ENCODE data around the gene NEK4.
"Not testable (repeated sequence)": the region's sequence is repeated elsewhere in the genome, so short reads cannot be mapped to it uniquely, and the experiment has no call there.

Gene NEK4

GRCh38 chr3:52730681-52731080 is 40.1 kb downstream of the NEK4 start:
- no peak for DNase-seq

- DNase-seq = not testable (repeated sequence)
These were observed 42.0 kb downstream of the NEK4 start for GRCh38 chr3:52728753-52729152.

- DNase-seq = no peak
These were observed 46.2 kb downstream of the NEK4 start for GRCh38 chr3:52724511-52724910.

- no peak for DNase-seq
These were observed 46.8 kb downstream of the NEK4 start for GRCh38 chr3:52723935-52724334.

GRCh38 chr3:52722491-52722890 is 48.2 kb downstream of the NEK4 start:
- no peak for DNase-seq

- DNase-seq = no peak
These were observed 49.1 kb downstream of the NEK4 start for GRCh38 chr3:52721730-52722008.

GRCh38 chr3:52721002-52721729 is 49.6 kb downstream of the NEK4 start:
- DNase-seq = no peak

- no peak for DNase-seq
These were observed 51.1 kb downstream of the NEK4 start for GRCh38 chr3:52719618-52720017.

- DNase-seq = no peak
These were observed 54.9 kb downstream of the NEK4 start for GRCh38 chr3:52715714-52716305.

GRCh38 chr3:52714335-52715302 is 56.1 kb downstream of the NEK4 start:
- no peak for DNase-seq

GRCh38 chr3:52712291-52713212 is 58.2 kb downstream of the NEK4 start:
- DNase-seq = no peak

GRCh38 chr3:52710512-52710911 is 60.2 kb downstream of the NEK4 start:
- no peak for DNase-seq

GRCh38 chr3:52707585-52707984 is 63.2 kb downstream of the NEK4 start:
- DNase-seq = no peak

GRCh38 chr3:52705688-52706686 is 64.8 kb downstream of the NEK4 start, which contains the start of the genes GLT8D1 and SPCS1:
GLT8D1 (minus strand) TSS chr3:52705791; CDS start chr3:52700460, 5,331 bp downstream.
SPCS1 (plus strand) TSS chr3:52706106; CDS start chr3:52706247, 141 bp downstream.
- DNase-seq = peak; percentile 75

- no peak for DNase-seq
These were observed 65.4 kb downstream of the NEK4 start for GRCh38 chr3:52705438-52705687.

- no peak for DNase-seq
These were observed 65.9 kb downstream of the NEK4 start for GRCh38 chr3:52704611-52705437.

GRCh38 chr3:52703341-52703740 is 67.4 kb downstream of the NEK4 start:
- no peak for DNase-seq

- no peak for DNase-seq
These were observed 73.1 kb downstream of the NEK4 start for GRCh38 chr3:52697632-52697965.

GRCh38 chr3:52696830-52697631 is 73.7 kb downstream of the NEK4 start:
- no peak for DNase-seq
